ENCODE data around the gene CCDC8.

DNA sequence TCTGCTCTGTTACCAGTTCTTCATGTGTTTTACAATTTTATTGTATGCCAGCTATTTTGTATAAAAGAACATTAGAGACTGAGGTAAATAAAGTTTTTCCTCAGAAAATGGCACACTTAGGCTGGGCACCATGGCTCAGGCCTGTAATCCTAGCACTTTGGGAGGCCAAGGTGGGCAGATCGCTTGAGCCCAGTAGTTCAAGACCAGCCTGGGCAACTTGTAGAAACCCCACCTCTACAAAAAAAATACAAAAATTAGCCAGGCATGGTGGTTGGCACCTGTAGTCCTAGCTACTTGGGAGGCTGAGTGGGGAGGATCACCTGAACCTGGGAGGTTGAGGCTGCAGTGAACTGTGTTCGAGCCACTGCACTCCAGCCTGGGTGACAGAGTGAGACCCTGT lies 32.0 kb downstream of the CCDC8 start:
- TF ChIP-seq POLR2AphosphoS5 (IDR thresholded peaks at IDR 0.05), result no peak
- TF ChIP-seq, protein P1, sequence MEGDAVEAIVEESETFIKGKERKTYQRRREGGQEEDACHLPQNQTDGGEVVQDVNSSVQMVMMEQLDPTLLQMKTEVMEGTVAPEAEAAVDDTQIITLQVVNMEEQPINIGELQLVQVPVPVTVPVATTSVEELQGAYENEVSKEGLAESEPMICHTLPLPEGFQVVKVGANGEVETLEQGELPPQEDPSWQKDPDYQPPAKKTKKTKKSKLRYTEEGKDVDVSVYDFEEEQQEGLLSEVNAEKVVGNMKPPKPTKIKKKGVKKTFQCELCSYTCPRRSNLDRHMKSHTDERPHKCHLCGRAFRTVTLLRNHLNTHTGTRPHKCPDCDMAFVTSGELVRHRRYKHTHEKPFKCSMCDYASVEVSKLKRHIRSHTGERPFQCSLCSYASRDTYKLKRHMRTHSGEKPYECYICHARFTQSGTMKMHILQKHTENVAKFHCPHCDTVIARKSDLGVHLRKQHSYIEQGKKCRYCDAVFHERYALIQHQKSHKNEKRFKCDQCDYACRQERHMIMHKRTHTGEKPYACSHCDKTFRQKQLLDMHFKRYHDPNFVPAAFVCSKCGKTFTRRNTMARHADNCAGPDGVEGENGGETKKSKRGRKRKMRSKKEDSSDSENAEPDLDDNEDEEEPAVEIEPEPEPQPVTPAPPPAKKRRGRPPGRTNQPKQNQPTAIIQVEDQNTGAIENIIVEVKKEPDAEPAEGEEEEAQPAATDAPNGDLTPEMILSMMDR (IDR thresholded peaks at IDR 0.05), result no peak
